HepG2 (cell line): Measurements from ENCODE around the gene CRYM. TPM values are rescaled to one million over a fixed set of nuclear protein-coding genes. Genes with fewer than 3 reads are reported as not detected.

Experiments used
- AGO2 ChIP-seq: fragments of 200-400 bp; formaldehyde crosslinking; optimal IDR thresholded peaks from 2 replicates; pipeline ENCODE3; 2017; ENCODE audit warnings: mild to moderate bottlenecking, low read depth, low read length, moderate library complexity
- ATM ChIP-seq: fragments of 450-650 bp; IDR thresholded peaks from 2 replicates; pipeline ENCODE4 v1.7.1; 2017; ENCODE audit warnings: mild to moderate bottlenecking, borderline replicate concordance
- BHLHE40 ChIP-seq: IDR thresholded peaks from 2 replicates; pipeline ENCODE4 v1.6.1; 2011; ENCODE audit warnings: low read length, improper control_type of control experiment
- KDM4B ChIP-seq: sonication (generic); formaldehyde crosslinking; IDR thresholded peaks from 2 replicates; pipeline ENCODE4 v1.4.0; 2020; ENCODE audit warnings: missing genetic modification reagents
- MED8 ChIP-seq: sonication (generic); formaldehyde crosslinking; IDR thresholded peaks from 2 replicates; pipeline ENCODE4 v1.8.1; 2023; ENCODE audit warnings: mild to moderate bottlenecking, missing genetic modification reagents; ENCODE audit not compliant: insufficient replicate concordance
- NR2F1 ChIP-seq, 2 experiments: fragments of 450-650 bp in 1 of 2; formaldehyde crosslinking in 1 of 2; IDR thresholded peaks; 2 replicates each; pipeline versions ENCODE4 v1.5.0 to v1.6.1; 2016 to 2020; ENCODE audit warnings: mild to moderate bottlenecking in 1 of 2, missing compliant biosample characterization in 1 of 2, missing genetic modification reagents in 1 of 2, moderate library complexity in 1 of 2
- SP2 ChIP-seq: sonication (generic); formaldehyde crosslinking; IDR thresholded peaks from 2 replicates; pipeline ENCODE4 v1.5.1; 2020; ENCODE audit warnings: mild to moderate bottlenecking, missing genetic modification reagents
- STAT5B ChIP-seq: sonication (generic); formaldehyde crosslinking; IDR thresholded peaks from 2 replicates; pipeline ENCODE4 v1.4.0; 2020; ENCODE audit warnings: missing genetic modification reagents
- TCF7L2 ChIP-seq: IDR thresholded peaks from 2 replicates; pipeline ENCODE4 v1.6.1; 2011; ENCODE audit warnings: mild to moderate bottlenecking, low read depth, low read length, moderate library complexity
- THAP9 ChIP-seq: sonication (generic); formaldehyde crosslinking; IDR thresholded peaks from 2 replicates; pipeline ENCODE4; 2020; ENCODE audit warnings: missing genetic modification reagents, mild to moderate bottlenecking, borderline replicate concordance
- WIZ ChIP-seq: sonication (generic); formaldehyde crosslinking; IDR thresholded peaks from 2 replicates; pipeline ENCODE4 v1.5.1; 2020; ENCODE audit warnings: mild to moderate bottlenecking, missing genetic modification reagents
- ZBTB20 ChIP-seq: sonication (generic); formaldehyde crosslinking; IDR thresholded peaks from 2 replicates; pipeline ENCODE4 v1.8.1; 2023; ENCODE audit warnings: missing genetic modification reagents, low read depth, mild to moderate bottlenecking, borderline replicate concordance
- ZFP90 ChIP-seq: sonication (generic); formaldehyde crosslinking; IDR thresholded peaks from 2 replicates; pipeline ENCODE4 v1.8.0; 2022; ENCODE audit warnings: missing genetic modification reagents, mild to moderate bottlenecking, inconsistent platforms, borderline replicate concordance
- ZMYM2 ChIP-seq: sonication (generic); formaldehyde crosslinking; IDR thresholded peaks from 2 replicates; pipeline ENCODE4 v1.8.0; 2022; ENCODE audit warnings: mild to moderate bottlenecking, missing genetic modification reagents
- ZNF605 ChIP-seq: sonication (generic); formaldehyde crosslinking; IDR thresholded peaks from 2 replicates; pipeline ENCODE4 v1.8.0; 2022; ENCODE audit warnings: mild to moderate bottlenecking, missing genetic modification reagents
- ZNF616 ChIP-seq: sonication (generic); formaldehyde crosslinking; IDR thresholded peaks from 2 replicates; pipeline ENCODE4 v1.5.0; 2020; ENCODE audit warnings: low read depth, mild to moderate bottlenecking, missing genetic modification reagents
- ZNF766 ChIP-seq: sonication (generic); formaldehyde crosslinking; IDR thresholded peaks from 2 replicates; pipeline ENCODE4 v1.5.0; 2020; ENCODE audit warnings: missing genetic modification reagents, borderline replicate concordance
- polyA plus RNA-seq, 8 experiments: library from polyadenylated mRNA; depleted of rRNA in 3 of 8; stranded (reverse) in 7 of 8; unstranded in 1 of 8; fragments of >200 nt; fragmentation: Illumina TruSeq in 4 of 8; extraction: Trizol in 4 of 8; gene quantifications; 2 replicates each; pipeline versions ENCODE4 v1.2.1 to v1.2.3, GENCODE V29; 2011 to 2016; ENCODE audit warnings: low read depth in 4 of 8, missing spikeins in 1 of 8, mixed read lengths in 1 of 8; ENCODE audit not compliant: insufficient read depth in 1 of 8
- total RNA-seq, 5 experiments: library from RNA; depleted of rRNA; stranded (reverse); fragments of >200 nt; fragmentation: Illumina TruSeq; extraction: Trizol; gene quantifications; 2 replicates each; pipeline ENCODE4 v1.2.3, GENCODE V29; 2016; ENCODE audit warnings: low read depth in 1 of 5
- TF ChIP-seq, protein P1 (sequence below): sonication (generic); formaldehyde crosslinking; IDR thresholded peaks from 2 replicates; pipeline ENCODE4 v1.4.0; 2020; ENCODE audit warnings: missing genetic modification reagents
- TF ChIP-seq, protein P2 (sequence below): sonication (generic); formaldehyde crosslinking; IDR thresholded peaks from 2 replicates; pipeline ENCODE4 v1.4.0; 2020; ENCODE audit warnings: missing genetic modification reagents, borderline replicate concordance
- TF ChIP-seq, protein P3 (sequence below): sonication (generic); formaldehyde crosslinking; IDR thresholded peaks from 2 replicates; pipeline ENCODE4 v1.4.0; 2020; ENCODE audit warnings: missing genetic modification reagents

Gene CRYM
- total and polyA plus RNA-seq, 2 of the 13 experiments (the other 11 are each of a cell fraction or from before 2014, with no cell fraction given), result 1.9 to 2.2 TPM

GRCh38 chr16:21301168-21301894 is 23.2 kb upstream of the CRYM start (continued):
- peak; percentile 94 for TF ChIP-seq MED8 (CRISPR knock-in tag)
- TF ChIP-seq, protein P1, sequence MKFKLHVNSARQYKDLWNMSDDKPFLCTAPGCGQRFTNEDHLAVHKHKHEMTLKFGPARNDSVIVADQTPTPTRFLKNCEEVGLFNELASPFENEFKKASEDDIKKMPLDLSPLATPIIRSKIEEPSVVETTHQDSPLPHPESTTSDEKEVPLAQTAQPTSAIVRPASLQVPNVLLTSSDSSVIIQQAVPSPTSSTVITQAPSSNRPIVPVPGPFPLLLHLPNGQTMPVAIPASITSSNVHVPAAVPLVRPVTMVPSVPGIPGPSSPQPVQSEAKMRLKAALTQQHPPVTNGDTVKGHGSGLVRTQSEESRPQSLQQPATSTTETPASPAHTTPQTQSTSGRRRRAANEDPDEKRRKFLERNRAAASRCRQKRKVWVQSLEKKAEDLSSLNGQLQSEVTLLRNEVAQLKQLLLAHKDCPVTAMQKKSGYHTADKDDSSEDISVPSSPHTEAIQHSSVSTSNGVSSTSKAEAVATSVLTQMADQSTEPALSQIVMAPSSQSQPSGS, result no peak; the same call in 1 of the 2 replicates
- peak; percentile 84 for TF ChIP-seq BHLHE40
- peak; percentile 92 for TF ChIP-seq ZNF616 (CRISPR knock-in tag)
- TF ChIP-seq AGO2, result peak; percentile 82
- TF ChIP-seq ATM, result no peak
- no peak for TF ChIP-seq WIZ (CRISPR knock-in tag)
- 0 out of 4 replicates have a peak, but pooled peaks of 1 of the 2 experiments have one; percentile 13 for TF ChIP-seq NR2F1 (CRISPR knock-in tag; IDR thresholded peaks at IDR 0.05)
- TF ChIP-seq ZFP90 (CRISPR knock-in tag), result peak; percentile 92; the same call in 1 of the 2 replicates
- no peak; the same call in 1 of the 2 replicates for TF ChIP-seq THAP9 (CRISPR knock-in tag)
- TF ChIP-seq SP2, result peak; percentile 27; the same call in 1 of the 2 replicates
- TF ChIP-seq STAT5B (CRISPR knock-in tag), result no peak
- peak; percentile 78; the same call in 1 of the 2 replicates for TF ChIP-seq ZBTB20
- TF ChIP-seq, protein P2, sequence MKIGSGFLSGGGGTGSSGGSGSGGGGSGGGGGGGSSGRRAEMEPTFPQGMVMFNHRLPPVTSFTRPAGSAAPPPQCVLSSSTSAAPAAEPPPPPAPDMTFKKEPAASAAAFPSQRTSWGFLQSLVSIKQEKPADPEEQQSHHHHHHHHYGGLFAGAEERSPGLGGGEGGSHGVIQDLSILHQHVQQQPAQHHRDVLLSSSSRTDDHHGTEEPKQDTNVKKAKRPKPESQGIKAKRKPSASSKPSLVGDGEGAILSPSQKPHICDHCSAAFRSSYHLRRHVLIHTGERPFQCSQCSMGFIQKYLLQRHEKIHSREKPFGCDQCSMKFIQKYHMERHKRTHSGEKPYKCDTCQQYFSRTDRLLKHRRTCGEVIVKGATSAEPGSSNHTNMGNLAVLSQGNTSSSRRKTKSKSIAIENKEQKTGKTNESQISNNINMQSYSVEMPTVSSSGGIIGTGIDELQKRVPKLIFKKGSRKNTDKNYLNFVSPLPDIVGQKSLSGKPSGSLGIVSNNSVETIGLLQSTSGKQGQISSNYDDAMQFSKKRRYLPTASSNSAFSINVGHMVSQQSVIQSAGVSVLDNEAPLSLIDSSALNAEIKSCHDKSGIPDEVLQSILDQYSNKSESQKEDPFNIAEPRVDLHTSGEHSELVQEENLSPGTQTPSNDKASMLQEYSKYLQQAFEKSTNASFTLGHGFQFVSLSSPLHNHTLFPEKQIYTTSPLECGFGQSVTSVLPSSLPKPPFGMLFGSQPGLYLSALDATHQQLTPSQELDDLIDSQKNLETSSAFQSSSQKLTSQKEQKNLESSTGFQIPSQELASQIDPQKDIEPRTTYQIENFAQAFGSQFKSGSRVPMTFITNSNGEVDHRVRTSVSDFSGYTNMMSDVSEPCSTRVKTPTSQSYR, result peak; percentile 70
- TF ChIP-seq TCF7L2, result no peak
- TF ChIP-seq ZMYM2 (CRISPR knock-in tag), result no peak; the same call in none of the 2 replicates
- TF ChIP-seq KDM4B (CRISPR knock-in tag), result no peak
- TF ChIP-seq, protein P3, sequence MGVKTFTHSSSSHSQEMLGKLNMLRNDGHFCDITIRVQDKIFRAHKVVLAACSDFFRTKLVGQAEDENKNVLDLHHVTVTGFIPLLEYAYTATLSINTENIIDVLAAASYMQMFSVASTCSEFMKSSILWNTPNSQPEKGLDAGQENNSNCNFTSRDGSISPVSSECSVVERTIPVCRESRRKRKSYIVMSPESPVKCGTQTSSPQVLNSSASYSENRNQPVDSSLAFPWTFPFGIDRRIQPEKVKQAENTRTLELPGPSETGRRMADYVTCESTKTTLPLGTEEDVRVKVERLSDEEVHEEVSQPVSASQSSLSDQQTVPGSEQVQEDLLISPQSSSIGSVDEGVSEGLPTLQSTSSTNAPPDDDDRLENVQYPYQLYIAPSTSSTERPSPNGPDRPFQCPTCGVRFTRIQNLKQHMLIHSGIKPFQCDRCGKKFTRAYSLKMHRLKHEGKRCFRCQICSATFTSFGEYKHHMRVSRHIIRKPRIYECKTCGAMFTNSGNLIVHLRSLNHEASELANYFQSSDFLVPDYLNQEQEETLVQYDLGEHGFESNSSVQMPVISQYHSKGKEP, result peak; percentile 58; the same call in 1 of the 2 replicates
- no peak for TF ChIP-seq ZNF605 (CRISPR knock-in tag)
- TF ChIP-seq ZNF766 (CRISPR knock-in tag), result peak; percentile 83; the same call in 1 of the 2 replicates
